ENCODE data around the gene P2RX7.

DNA sequence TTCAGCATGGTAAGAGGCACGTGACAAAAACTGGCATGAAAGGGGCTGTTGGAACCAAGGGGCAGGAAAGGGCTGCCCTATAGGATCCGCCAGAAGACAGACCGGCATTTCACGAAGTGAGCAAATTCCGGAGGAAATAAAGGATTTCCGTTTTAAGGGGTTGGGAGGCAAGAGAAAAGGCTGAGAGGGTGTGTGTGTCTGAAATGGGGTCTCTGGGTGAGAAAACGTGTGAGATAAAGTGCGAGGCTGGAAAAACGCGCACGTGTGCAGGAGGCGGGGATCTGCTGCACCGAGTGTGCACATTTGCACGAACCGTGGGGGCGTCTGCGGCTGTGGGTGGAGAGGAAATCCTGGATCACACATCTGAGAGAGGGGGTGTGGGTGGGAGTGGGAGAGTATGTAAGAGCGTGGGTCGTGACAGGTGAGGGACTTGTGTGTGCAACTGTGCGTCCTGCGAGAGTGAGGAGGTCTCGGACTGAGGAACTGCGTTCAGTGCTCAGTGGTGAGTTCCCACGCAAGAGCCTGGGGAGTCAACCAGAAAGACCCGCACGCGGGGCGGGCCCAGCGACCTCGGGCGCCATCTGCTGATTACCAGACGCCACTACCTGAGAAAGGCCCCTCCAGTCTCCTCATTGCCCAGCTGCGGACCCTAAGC is 37.0 kb upstream of the P2RX7 start:
- TF ChIP-seq SIN3A (IDR thresholded peaks at IDR 0.05; ENCODE audit: borderline replicate concordance, insufficient read depth, low read length) (no peak), POLR2AphosphoS5 (IDR thresholded peaks at IDR 0.05; ENCODE audit: low read depth, low read length) (no peak)
